HL-60 (cell line): Measurements from ENCODE around the gene BACE1-AS.
A peak's percentile ranks its signal among the peaks of the same experiment; 100 is the strongest.

Experiments
- DNase-seq, 2 experiments: peaks; one replicate each; pipeline ENCODE4 v3.0.0-alpha.2; 2010 to 2020; ENCODE audit warnings: low read depth in 1 of 2, low spot score in 1 of 2
- H3K27ac ChIP-seq: fragments of 250-450 bp; sonication (Bioruptor Pico); replicated peaks from 2 replicates; pipeline ENCODE4 v1.5.1; 2020; ENCODE audit warnings: mild to moderate bottlenecking, moderate library complexity
- H3K27me3 ChIP-seq: fragments of 250-450 bp; sonication (Bioruptor Pico); 2 replicates; pipeline ENCODE4 v1.5.1; 2021; ENCODE audit warnings: mild to moderate bottlenecking, moderate library complexity; ENCODE audit not compliant: insufficient read depth, poor library complexity, severe bottlenecking
- H3K4me3 ChIP-seq: replicated peaks from 2 replicates; pipeline ENCODE4 v1.5.1; 2011; ENCODE audit warnings: mild to moderate bottlenecking, control low read depth, low read length; ENCODE audit not compliant: insufficient read depth
- CTCF ChIP-seq: IDR thresholded peaks from one replicate; pipeline ENCODE4 v1.5.1; 2011; ENCODE audit warnings: low read length, control low read depth, inconsistent platforms; ENCODE audit not compliant: insufficient read depth
- GABPA ChIP-seq: IDR thresholded peaks from 2 replicates; pipeline ENCODE4 v1.6.1; 2012; ENCODE audit warnings: low read depth
- POLR2AphosphoS5 ChIP-seq: IDR thresholded peaks from 2 replicates; pipeline ENCODE4 v1.6.1; 2012; ENCODE audit warnings: low read depth
- REST ChIP-seq: IDR thresholded peaks from 2 replicates; pipeline ENCODE4 v1.6.1; 2012; ENCODE audit warnings: low read depth; ENCODE audit not compliant: insufficient replicate concordance
- SPI1 ChIP-seq: IDR thresholded peaks from 2 replicates; pipeline ENCODE4 v1.6.1; 2012; ENCODE audit warnings: low read depth, mild to moderate bottlenecking, borderline replicate concordance

Gene BACE1-AS

GRCh38 chr11:117303646-117304315 is 12.6 kb downstream of the BACE1-AS start:
- DNase-seq = no peak
- Histone ChIP-seq H3K4me3 (no peak overlapping the region), H3K27me3 (no peaks in the 10 kb centered on the region), H3K27ac (no peak overlapping the region)
- TF ChIP-seq REST (no peak), POLR2AphosphoS5 (no peak), GABPA (no peak), CTCF (no peak), SPI1 (no peak)

GRCh38 chr11:117305145-117305544 is 14.0 kb downstream of the BACE1-AS start:
- Histone ChIP-seq H3K27ac (no peak overlapping the region), H3K27me3 (no peaks in the 10 kb centered on the region), H3K4me3 (no peak overlapping the region)
- TF ChIP-seq POLR2AphosphoS5 (no peak), GABPA (no peak), CTCF (no peak), SPI1 (no peak), REST (no peak)
- DNase-seq = no peak

GRCh38 chr11:117309310-117309709 is 18.2 kb downstream of the BACE1-AS start:
- Histone ChIP-seq H3K4me3 (no peak overlapping the region), H3K27me3 (no peaks in the 10 kb centered on the region), H3K27ac (no peak overlapping the region)
- TF ChIP-seq CTCF (no peak), POLR2AphosphoS5 (no peak), SPI1 (no peak)
- DNase-seq = no peak

- H3K4me3 ChIP-seq = no peak overlapping the region
- DNase-seq = peak; percentile 49 to 75
- peak; percentile 41; the same call in 1 of the 2 replicates for TF ChIP-seq SPI1
- no peak for TF ChIP-seq POLR2AphosphoS5
- no peak overlapping the region for H3K27ac ChIP-seq
- peaks cover 10% of the 10 kb centered on the region for H3K27me3 ChIP-seq
Measured at GRCh38 chr11:117313091-117313490, 21.9 kb downstream of the BACE1-AS start.
